ENCODE results near the gene SLC25A48.
"Not testable (repeated sequence)": the region's sequence is repeated elsewhere in the genome, so short reads cannot be mapped to it uniquely, and the experiment has no call there.

The SLC25A48 gene

DNA sequence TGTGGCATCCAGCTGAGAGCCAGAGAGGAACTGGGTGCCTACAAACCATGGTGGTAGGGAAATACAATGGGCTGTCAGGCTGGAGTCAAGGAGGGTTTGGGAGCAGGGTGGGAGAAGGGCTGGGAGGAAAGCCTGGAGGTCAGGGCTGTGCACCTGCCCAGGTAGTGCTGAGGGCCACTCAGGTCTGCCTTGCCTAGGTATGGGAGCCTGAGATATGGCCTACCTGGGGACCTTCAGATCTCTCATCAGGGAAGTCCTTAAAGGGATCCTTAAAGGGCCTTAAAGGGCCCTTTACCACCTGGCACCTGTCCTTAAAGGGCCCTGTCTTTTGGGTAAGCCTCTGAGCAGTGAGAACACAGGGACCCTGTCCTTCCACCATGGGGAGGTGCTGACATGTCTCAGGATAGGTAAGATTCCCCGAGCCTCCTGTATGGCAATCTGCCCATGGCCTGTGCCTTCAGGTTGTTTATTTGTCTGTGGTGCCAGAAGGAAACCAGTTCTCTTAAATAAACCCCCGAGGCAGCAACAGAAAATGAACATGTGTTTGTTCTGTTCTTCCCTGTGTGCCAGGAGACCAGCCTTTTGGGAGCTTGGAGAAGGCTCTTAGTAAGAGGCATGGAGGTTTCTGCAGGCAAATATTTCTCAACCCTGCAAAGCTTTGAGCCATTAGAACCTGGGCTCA is 23.3 kb downstream of the SLC25A48 start:
- DNase-seq (ENCODE audit: low spot score) = no peak

DNA sequence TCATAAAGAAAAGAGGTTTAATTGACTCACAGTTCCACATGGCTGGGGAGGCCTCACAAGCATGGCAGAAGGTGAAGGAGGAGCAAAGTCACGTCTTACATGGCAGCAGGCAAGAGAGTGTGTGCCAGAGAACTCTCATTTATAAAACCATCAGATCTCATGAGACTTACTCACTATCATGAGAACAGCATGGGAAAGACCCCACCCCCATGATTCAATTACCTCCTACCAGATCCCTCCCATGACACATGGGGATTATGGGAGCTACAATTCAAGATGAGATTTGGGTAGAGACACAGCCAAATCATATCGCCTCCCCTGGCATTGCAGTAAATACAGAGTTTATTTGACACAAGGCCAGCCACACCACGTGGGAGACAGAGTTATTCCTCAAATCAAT is 24.7 kb downstream of the SLC25A48 start:
- not testable (repeated sequence) for DNase-seq (ENCODE audit: low spot score)

DNA sequence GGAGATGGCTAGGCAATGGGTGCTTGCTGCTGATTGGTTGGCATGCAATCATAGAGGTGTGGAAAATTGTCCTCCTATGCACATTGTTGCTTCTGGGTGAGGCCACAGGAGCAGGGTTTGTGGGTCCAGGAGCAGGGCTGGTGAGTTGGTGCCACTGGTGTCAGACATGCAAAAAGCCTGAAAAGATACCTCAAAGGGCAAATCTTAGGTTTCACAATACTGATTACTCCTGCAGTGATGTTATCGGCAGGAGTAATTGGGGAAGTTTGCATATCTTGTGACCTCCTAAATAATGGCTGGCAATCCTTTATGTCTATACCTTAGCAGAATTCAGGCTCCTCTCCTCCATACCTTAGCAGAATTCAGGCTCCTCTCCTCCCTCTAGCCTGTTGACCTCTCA is 25.2 kb downstream of the SLC25A48 start:
- DNase-seq (ENCODE audit: low spot score) = no peak

DNA sequence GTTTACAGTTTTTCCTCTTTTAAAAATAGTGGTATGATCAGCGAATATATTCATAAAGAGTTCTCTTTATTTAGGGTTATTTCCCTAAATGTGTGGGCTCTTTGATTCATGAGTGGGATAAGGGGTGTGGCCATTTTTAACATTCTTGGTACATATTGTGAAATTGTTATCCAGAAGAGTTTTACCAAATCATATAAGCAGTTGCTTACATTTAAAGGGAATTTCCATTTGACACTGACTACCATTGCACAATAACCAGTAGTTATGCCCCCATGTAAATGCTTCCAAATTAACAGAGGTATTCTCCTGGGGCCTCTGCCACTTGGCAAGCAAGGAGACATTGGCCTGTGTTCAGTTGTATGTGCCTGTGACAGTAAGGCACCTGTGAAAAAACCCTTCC is 27.2 kb downstream of the SLC25A48 start:
- no peak for DNase-seq (ENCODE audit: low spot score)

DNA sequence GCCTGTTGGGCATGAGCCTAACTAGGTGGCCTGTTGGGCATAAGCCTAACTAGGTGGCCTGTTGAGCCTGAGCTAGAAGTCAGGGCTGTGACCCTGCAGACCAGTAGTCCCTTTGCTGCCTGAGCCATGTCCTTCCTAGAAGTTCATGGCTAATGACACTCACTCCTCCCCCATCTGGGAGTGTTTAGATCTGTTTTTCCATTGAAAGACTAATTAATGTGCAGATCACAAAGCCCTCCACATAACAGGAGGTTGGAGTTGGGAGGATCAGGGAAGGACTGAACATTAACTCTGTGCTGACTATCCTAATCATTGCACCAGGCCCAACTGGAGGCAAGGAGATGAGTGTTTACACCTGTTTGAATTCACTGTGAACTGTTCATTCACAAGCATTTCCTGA is 27.6 kb downstream of the SLC25A48 start:
- DNase-seq (ENCODE audit: low spot score) = no peak

DNA sequence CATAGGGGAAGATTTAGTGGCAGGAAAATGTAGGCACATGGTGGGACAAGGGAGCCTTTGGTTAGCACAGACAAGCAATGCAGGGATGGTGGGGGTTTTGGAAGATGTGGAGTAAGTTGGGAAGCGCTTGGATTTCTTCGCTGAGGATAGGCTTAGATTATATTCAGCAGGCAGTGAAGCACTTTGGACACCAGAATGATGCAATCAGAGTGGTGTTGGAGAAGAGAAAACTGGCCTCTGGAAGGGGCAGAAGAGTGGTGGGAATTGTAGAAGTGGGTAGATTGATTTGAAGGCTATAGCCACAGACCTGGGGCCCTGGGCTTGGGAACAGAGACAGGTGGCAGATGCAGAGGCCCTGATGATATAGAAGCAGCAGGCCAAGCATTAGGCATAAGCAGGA is 28.3 kb downstream of the SLC25A48 start:
- no peak for DNase-seq (ENCODE audit: low spot score)

DNA sequence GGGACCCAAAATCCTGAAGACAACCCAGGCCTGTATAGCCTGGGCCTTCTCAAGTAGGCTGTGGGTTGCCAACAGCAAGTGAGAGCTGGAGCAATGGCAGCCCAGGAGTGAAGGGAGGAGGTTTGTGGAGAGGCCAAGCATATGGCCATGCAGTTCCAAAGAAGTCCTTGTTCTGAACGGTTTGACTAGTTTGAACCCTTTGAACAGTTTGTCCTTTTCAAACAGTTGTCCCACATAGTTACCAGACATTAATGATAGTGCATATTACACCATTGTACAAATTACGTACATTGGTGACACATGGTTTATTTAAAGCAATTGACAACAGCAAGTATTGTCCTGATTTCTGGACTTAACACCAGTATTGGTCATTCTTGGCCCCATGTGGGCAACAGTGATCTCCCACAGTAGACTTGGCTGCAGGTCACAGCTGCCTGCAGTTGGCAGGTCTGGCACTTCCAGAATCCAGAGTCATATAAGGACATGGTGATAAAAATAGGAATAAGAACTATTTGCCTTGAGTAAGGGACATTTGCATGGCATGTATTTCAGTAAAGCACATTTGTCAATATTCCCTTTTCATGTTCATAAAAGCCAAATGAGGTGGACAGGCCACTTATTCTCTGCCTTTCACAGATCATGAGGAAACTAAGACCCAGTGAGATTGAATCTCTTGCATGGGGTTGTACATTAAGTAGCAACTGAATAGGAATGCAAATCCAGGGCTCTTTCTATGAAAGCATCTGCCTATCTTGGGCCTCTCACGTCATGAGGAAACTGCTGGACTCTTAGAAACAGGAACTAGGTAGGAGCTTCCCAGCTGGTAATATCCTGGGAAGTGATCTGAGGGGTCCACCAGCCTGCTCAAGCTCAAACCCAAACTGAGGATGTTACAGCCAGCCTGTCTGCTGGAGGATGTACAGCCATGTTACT is 30.3 kb downstream of the SLC25A48 start:
- no peak for DNase-seq (ENCODE audit: low spot score)

DNA sequence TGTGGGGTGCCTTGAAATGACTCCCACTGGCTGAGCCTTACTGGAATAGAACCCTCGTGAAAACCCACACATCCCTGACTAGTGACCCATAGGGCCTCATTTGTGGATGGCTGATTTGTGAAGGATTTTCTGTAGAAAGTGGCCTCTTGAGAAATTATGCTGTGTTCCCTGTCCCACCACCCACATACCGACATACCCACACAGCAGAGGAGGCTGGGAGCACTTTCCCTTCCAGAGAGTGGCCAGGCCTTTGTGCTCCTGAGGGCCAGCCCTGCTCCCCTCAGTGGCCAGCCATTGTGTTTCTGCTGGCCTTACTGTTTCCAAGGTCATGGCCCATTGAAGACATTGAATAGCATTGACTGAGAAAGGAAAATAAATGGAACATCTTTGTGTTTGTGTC is 31.6 kb downstream of the SLC25A48 start:
- no peak for DNase-seq (ENCODE audit: low spot score)

DNA sequence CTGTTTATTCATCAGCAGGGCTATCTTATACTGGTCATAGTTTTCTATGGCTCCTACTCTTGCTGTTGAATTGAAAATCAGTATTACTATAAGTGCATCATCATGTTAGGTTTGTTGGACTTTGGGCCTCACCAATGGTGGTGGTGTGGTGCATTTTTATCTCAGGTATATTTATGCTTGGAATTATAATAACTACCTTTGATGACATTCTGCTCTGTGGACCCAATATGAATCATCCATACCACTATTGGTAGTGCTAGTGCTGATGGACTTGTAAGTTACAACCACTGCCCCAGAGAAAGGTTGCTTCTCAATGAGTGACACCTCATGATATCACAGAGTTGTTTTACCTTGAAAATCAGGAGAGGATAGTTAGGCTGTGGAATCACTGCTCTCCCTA is 33.1 kb downstream of the SLC25A48 start:
- no peak for DNase-seq (ENCODE audit: low spot score)

DNA sequence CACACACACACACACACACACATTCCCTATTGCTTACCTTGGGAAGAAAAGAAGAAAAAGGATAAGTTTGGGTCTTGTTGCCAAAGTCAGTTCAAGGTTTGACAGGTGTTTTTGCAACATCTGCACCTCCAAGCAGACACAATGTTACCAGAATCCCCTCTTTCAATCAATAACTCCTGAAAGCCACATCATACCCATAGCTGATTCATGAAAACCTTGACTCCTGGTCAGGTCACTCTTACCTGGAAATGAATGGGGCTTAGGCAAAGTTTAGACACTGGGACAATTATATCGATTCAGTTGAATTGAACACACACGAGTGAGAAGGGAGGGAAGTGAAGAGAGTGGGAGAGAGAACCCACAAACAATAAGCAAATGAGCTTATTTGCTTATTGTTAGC is 34.2 kb downstream of the SLC25A48 start:
- DNase-seq (ENCODE audit: low spot score) = no peak

DNA sequence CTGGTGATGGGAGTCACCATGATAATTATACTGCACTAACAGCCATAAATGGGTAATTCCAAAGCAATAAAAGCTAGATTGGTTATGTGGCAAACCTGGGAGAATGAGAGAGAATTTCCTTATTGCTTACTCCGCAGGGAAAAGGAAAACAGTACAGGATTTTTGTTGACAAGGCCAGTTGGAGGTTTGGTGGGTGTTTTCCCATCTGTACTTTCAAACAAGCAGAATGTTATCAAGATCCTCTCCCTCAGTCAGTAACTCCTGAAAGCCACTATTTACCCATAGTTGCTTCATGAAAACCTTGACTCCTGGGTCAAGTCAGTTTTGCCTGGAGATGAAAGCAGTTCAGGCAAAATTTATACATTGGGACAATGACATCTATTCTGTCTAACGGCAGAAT is 34.8 kb downstream of the SLC25A48 start:
- no peak for DNase-seq (ENCODE audit: low spot score)

DNA sequence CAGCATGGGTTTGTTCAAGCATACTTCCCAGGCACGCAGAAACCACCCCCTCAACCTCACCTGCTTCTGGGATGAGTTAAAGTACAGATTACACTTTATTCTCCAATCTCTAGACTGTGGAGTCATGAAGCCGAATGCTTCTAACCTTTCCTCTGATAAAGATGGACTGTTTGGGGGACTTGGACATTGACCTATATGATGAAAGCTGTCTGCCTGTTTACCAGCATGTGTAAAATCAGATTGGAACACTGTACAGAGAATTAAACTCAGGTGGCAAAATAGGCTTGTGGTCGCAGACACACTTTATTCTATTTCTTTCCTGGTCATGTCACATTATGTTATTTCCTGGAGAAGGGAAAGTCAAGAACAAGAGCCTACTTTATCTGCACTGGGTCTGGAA is 35.5 kb downstream of the SLC25A48 start:
- DNase-seq (ENCODE audit: low spot score) = no peak

DNA sequence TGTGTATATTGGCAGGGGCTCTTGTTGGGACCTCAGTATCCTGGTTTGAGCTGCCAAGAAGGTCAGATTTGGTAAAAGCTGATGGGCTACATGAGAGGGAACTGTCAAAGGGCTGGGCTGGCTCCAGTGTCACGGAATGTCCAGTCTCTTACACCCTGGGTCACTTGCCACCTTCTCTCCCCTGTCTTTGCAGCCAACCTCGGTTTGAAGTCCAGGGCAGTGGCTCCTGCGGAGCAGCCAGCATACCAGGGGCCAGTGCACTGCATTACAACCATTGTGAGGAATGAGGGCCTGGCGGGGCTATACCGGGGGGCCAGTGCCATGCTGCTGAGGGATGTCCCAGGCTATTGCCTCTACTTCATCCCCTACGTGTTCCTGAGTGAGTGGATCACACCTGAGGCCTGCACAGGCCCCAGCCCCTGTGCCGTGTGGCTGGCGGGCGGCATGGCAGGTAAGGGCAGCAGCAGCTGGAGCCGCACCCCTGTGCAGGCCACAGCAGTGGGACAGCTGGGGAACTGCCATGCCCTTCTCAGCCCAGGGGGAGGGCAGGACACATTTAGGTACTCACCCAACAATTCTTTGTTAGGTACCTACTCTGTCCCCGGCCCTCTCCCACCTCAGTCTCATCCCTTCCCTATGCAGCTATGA is 36.9 kb downstream of the SLC25A48 start:
- no peak for DNase-seq (ENCODE audit: low spot score)

DNA sequence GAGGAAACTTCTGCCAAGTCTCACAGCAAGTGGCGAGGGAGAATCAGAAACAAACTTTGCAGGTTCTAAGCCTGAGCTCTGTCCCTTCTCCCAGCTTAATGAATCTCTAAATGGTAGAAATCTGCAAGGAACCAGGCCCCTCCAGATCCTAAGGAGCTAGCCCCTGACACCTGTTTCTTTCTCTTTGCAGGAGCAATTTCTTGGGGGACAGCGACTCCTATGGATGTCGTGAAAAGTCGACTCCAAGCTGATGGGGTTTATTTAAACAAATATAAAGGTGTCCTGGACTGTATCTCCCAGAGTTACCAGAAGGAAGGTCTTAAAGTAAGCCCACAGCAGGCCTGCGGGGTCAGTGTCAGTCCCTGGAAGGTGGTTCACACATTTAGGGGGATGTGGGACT is 39.4 kb downstream of the SLC25A48 start:
- no peak for DNase-seq (ENCODE audit: low spot score)

DNA sequence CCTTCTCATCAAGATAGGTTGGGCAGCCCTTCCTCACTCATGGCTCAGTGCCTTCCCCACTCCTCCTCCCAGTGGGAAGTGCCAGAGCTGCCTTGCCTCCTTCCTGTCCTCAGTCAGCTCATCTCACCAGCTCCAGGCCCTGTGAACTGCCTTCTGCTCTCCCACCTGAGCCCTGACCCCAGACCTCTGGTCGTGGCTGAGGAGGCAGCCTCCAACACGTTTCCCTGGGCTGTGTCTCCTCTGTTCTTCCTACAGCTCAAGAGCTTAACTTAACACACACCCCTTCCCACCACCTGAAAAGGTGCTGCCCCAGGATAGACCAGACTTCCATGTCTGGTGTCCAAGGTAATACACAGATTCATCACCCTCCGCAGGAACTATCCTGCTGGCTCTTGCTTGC is 40.0 kb downstream of the SLC25A48 start:
- DNase-seq (ENCODE audit: low spot score) = no peak

DNA sequence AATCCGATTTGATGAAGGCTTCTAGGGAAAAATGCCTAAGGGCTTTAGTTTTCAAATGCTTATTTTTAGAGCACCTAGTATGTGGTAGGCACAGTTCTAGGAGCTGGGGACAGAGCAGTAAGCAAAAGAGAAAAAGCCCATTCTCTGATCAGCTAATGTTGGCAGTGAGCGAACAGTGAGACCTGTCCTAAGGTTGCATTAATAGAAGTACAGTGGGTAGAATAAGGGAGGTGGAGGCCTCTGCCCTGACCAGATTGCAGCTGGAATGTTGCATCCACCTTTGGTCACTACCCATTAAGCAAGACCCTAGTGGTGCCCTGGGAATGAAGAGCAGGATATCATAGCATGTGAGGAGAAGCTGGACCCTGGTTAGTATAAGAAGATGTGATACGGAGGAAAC is 41.1 kb downstream of the SLC25A48 start:
- DNase-seq (ENCODE audit: low spot score) = no peak

DNA sequence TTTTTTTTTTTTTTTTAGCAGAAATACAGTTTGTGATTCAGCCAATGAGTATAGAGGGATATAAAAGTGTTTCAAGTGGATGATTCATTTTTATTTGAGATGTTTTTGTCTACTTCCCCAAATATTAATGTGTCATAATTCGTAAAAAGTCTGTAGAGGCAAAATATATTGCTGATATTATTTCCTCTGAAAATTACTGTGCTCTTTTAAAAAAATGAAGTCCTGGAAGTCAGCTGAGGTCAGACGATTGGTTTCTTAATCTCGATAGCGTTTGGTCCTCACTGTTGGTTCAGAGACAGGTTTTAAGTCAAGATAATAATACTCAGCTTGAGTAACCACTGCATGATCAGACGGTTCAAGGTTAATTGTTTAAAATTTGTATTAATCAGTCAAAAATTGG is 41.7 kb downstream of the SLC25A48 start:
- no peak for DNase-seq (ENCODE audit: low spot score)

DNA sequence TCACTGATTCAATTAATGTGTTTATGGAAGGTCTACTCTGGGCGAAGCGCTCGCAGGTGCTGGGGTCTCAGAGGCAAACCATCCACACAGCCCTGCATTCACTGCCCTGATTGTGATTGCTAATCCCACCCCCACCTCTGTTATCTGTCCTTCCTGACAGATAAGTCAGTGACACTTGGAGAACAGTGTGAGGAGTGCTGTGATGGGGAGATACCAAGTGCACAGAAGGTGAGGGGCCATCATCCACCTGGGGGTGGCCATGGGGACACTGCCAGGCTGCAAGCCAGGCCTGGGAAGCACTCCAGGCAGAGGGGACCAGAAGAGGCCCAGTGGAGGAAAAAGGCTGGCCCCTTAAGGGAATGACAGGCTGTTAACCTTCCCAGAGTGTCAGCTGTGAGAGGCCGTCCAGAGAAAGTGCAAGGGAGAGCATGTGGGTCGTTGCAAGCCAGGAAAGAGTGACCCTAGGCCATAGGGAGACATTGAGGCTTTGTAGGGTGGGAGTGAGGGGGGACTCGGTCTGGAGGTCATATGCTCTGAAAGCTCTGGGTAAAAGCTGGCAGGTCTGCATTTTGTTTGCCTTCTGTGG is 43.2 kb downstream of the SLC25A48 start:
- no peak for DNase-seq (ENCODE audit: low spot score)

DNA sequence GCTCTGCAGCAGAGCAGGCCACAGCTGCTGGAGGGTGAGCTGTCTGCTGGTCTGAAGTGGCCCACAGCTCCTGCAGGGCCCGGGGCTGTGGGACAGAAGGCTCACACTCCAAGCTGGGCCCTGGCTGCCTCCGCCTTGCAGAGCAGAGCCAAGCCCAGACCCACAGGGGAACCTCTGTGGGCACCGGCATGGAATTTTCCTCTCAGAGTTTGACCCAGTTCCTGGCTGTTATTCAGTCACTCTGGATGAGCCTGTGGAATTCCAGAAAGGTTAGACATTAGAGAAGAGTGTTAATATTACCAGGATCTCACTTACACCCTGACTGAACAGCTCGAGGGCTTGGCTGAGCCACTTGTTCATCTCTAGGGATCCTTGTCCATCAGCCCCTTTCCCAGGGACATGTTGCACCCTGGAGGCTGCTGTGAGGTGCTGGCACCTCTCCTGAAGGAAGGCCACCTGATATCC is 43.7 kb downstream of the SLC25A48 start:
- DNase-seq (ENCODE audit: low spot score) = no peak

DNA sequence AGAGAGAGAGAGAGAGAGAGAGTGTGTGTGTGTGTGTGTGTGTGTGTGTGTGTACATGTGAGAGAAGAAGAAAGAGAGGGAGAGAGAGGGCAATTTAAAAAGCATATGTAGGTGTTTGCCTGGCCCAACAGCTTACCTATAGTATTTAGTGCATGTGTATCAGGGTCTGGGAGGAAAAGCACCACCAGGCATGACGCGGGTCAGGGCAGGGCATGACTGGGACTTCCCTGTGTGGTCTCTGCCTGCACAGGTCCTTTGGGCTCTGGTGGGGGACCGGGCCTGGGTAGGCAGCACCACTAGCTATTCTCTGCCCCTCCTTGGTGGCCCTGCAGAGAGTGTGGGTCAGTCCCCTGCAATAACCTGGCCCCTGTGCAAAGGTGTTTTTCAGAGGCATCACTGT is 45.1 kb downstream of the SLC25A48 start:
- no peak for DNase-seq (ENCODE audit: low spot score)

DNA sequence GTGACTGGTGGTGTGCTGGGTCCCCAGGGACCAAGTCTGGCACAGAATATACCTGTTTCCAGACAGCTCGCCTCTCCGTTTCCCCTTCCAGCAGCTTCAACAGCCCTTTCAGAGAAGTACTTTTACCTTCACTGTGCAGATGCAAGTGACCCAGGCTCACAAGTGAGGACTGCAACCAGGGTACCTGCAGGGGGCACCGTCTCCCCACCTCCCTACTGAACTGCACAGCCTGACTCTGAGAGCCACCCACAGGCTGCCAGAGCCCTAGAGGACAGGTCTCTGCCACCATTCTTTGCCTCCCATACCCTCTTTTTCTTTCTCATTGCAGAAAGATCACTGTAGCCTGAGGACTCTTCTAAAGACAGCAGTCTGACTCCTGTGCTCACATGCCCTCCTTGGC is 45.8 kb downstream of the SLC25A48 start:
- DNase-seq (ENCODE audit: low spot score) = no peak

DNA sequence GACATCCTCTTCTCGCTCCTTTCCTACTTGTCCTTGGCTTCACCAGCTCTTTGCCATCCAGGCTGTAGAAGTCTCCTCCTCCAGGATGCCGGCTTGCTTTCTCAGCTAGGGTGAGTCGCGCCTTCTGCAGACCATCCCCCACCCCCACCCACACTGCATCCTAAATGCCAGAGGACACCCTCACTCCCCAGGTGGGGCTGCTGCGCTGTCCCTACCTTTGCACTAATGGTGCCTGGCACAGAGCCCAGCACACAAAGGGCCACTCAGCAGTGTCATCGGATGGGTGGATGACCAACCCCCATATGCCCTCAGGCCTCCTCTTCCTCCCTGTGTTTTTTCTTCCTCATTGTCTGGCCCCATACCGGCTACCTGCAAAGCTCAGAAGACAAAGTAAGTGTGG is 46.3 kb downstream of the SLC25A48 start:
- DNase-seq (ENCODE audit: low spot score) = no peak

All from SK-N-DZ (cell line).